NCI-H526 (cell line): Measurements from ENCODE around the gene LGSN.
"Not testable (repeated sequence)": the region's sequence is repeated elsewhere in the genome, so short reads cannot be mapped to it uniquely, and the experiment has no call there.

Source experiments
- DNase-seq, 2 experiments: peaks; one replicate each; lab custom pipeline; 2025; lab: John Stamatoyannopoulos, UW

LGSN gene

GRCh38 chr6:63305277-63305676, 14.5 kb downstream of the LGSN start:
- no peak for DNase-seq

DNA sequence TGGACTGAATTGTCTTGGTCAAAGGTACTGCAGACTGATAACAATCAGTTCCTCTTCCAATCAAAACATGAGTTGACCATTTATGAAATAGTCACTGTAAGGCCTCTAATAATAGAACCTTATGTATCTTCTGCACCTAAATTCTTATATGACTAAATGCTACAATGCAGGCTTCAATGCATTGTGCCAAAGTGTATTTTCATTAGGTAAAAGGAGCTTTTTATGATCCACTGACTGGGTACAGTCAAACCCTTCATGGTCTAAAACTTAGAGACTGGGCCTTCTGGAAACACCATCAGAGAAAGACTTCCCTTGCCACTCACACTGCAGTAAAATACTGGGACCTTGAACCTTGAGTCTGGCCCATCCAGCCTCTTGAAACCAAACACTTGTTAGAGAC, 16.3 kb downstream of the LGSN start:
- DNase-seq = no peak

- no peak for DNase-seq
Measured at GRCh38 chr6:63299667-63300066, 20.1 kb downstream of the LGSN start.

DNA sequence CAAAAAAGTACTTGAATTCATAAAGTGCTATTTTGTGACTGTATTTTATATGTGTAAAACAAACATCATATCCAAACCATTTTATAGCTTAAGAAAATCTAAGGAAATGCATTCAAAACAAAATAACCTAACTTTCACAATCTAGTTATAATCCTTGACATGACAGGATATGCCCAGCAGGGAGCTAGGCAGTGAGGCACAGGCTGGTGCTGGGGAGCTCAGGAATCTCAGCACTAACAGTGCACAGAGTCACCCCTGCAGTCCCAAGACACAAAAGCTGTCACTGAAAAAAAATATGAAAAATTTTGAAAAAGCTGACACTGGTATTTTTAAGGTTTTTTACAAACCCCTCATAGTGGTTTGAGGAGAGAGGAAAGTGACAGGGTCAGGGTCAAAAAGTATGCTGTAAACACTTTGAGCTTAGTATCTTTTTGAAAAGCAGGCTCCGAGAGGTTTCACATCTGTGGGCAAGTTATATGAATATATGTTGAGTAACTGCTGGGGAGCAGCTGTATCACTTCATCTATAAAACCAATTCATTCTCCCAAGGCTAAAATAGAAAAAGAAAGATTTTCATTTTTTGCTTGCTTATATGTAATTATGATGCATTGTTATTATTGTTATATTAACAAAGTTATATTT, 24.1 kb downstream of the LGSN start:
- no peak for DNase-seq

DNA sequence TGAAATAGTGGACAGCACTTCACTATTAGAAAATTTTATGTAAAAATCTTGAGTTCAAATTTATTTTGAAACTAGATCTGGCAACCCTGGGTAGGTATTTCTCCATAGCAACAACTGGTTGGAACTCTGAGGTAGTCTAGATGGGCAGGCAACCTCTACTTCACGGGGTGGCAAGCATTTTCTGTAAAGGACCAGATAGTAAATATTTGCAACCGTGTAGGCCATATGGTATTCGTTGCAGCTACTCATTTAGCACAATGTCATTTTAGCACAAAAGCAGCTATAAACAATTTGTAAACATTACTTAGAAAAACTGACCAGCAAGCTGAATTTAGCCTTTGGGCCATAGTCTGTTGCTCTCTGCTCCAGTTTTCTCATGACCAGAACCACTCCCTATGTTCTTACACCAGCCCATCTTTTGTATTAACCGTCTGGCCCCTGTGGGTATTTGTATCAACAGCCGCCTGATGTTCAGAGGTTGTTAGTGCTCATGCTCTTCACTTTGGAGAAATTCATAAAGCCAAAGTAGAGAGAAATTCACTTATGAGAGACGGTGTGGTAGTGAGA, 29.2 kb downstream of the LGSN start:
- no peak for DNase-seq

GRCh38 chr6:63289269-63289872, 30.4 kb downstream of the LGSN start:
- DNase-seq = no peak

- DNase-seq = no peak
Measured at GRCh38 chr6:63280639-63281180, 39.1 kb downstream of the LGSN start.

DNA sequence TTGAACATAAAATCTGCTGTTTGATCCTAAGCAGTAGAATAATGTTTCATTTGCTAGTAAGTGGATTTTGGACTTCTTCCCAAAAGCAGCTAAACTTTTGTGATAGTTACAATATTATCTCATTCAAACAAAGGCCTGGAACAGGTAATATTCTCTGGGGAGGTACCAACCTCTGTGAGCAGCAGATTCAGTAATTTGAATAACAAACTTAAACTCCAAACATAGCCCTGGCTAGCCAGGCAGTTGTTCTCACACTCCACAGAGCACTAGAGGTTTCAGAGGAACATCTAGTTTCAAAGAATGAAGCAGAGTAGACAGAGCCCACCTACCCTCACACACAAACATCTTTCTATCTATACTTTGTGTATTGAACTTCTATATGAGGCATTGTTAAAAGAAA, 40.9 kb downstream of the LGSN start:
- peak in 1 of 2 experiments; percentile 2 for DNase-seq

DNA sequence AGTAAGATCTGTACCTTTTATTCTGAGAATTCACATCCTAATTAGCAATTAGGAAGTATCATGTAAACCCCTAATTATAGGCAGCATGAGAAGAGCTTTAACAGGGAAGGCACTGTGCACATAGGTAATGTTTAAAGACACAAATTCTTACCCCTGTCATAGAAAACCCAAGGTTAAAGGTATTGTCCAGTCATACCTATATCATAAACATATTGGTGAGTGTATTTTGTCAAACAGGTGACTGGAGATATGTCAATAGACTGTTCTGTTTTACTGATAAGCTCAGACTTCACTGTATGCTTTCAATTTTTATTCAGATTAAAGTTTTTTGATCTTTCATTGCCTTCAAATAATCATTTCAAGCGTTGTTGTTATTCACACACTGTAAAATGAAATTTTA, 43.8 kb downstream of the LGSN start:
- DNase-seq = no peak

DNA sequence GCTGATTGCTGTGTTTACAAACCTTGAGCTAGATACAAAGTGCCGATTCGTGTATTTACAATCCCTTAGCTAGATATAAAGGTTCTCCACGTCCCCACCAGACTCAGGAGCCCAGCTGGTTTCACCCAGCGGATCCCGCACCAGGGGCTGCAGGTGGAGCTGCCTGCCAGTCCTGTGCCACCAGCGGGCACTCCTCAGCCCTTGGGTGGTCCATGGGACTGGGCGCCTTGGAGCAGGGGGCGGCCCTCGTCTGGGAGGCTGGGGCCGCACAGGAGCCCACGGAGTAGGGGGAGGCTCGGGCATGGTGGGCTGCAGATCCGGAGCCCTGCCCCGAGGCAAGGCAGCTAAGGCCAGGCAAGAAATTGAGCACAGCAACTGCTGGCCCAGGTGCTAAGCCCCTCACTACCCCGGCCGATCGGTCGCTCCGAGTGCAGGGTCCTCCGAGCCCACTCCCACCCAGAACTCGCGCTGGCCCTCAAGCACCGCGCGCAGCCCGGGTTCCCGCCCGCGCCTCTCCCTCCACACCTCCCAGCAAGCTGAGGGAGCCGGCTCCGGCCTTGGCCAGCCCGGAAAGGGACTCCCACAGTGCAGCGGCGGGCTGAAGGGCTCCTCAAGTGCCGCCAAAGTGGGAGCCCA, 44.9 kb downstream of the LGSN start:
- not testable (repeated sequence) for DNase-seq

GRCh38 chr6:63272397-63272796, 47.4 kb downstream of the LGSN start:
- DNase-seq = peak in 1 of 2 experiments; percentile 43

GRCh38 chr6:63269470-63269869, 50.3 kb downstream of the LGSN start:
- DNase-seq = no peak

GRCh38 chr6:63268574-63268973, 51.2 kb downstream of the LGSN start:
- DNase-seq = no peak

DNA sequence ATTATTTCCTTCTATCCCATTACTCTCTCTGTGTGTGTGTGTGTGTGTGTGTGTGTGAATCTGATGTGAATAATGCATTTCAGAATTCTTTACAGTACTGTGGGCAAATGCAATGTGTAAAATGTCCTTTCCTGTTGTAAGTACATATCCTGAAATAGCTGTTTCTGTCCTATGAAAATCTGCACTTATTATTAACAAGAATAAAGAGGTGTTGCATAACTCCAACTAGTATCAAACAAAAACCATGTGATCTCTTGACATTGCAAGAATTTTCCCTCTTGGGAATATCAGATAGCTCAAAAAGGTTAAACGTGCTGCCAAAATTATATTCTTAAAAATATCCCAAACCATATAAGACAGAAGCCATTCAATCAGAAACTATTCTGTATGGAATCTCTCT, 52.0 kb downstream of the LGSN start:
- DNase-seq = no peak

GRCh38 chr6:63267046-63267445, 52.7 kb downstream of the LGSN start:
- no peak for DNase-seq

GRCh38 chr6:63263444-63263843, 56.3 kb downstream of the LGSN start:
- no peak for DNase-seq

DNA sequence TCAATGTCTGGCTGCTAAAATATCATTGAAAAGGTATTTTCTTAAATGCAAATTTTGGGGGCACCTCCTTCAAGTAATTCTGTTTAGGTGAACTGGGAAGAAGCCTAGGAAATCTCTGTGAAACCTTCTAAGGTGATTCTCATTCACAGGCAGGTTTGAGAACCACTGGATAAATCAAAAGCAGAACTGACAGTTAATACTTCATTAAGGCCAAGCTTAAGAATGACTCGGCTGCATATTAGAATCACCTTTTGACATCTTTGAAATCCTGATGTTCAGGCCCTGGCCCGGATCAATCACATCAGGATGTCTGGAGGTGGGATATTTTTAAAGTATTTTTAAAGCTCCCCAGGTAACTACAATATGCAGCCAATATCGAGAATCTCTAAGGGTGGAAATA, 58.0 kb downstream of the LGSN start:
- DNase-seq = no peak

GRCh38 chr6:63259153-63259552, 60.6 kb downstream of the LGSN start:
- no peak for DNase-seq

DNA sequence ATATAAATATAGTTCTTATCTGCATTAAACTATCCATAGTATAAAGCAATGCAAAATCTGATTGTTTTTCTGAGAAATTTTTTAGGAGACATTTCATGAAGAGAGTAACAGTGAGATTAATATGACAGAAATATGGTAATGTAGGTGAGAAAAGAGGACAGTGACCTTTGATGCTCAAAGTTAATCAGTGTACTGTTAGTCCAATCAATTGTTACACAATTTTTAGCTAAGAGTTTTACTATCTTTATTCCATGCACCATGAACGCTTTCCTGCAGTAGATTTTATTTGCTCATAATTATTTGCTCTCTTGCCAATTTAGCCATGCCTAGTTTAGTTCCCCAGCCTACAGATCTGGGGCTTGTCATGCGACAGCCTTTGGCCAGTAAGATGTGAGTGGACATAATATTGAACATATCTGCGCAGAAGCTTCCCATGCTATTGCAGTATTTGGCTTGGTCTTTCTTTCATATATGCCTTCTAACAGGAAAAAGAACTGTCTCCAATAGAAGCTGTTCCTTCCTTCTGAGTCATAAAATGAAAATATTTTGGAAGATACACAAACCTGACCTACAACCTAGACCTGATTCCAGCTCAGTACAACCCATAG, 69.8 kb downstream of the LGSN start:
- no peak for DNase-seq

DNA sequence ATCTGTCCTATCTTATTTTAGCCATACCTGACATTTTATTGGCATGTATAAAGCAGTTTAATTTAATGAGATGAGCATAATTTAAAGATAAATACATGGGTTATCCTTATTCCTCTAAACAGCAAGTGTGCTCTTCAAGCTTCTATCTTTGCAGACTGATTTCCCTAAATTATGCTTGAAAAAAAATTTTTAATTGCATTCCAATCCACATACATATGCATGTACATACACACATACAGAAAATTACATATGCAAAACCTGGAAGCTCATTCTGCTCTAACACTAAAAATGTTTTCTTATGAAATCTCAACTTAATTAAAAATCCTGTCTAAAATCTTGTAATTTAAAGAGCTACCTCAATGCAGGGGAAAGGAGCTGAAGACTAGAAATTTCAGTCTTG, 73.2 kb downstream of the LGSN start:
- no peak for DNase-seq

- peak in 1 of 2 experiments; percentile 3 for DNase-seq
Measured at GRCh38 chr6:63245909-63246308, 73.9 kb downstream of the LGSN start.

DNA sequence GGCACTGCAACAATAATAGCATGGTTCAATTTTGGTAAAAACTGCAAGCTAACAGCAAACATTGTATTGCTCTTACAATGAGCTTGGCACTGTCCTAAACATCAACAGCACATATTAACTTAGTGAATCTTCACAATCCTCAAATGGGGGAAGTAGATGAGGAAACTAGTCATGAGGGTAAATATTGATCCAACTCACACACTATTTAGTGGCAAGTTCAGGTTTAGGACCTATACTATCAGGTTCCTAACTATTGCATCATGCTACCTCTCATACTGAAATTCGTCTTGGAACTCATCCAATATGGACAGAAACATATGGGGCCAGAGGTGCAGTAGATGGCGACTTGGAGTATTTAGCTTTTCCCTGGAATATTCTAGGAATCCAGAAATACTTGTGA, 74.4 kb downstream of the LGSN start:
- no peak for DNase-seq

- DNase-seq = no peak
Measured at GRCh38 chr6:63236398-63236817, 83.4 kb downstream of the LGSN start.
